Stimulated activated CD4-positive, alpha-beta T cell treated with anti-CD3 and anti-CD28 coated beads, Interleukin-2, amount 100 ng/mL, for 4 hours (primary cell): ENCODE results near the gene LRGUK.
"Not testable (repeated sequence)": the region's sequence is repeated elsewhere in the genome, so short reads cannot be mapped to it uniquely, and the experiment has no call there.

Experiments
- DNase-seq: peaks from one replicate; pipeline ENCODE4 v3.0.0-alpha.2; 2020; ENCODE audit warnings: low read depth

The LRGUK gene

GRCh38 chr7:134126966-134127848 is at the start of gene LRGUK:
Gene LRGUK (plus strand): TSS chr7:134127340. CDS start chr7:134127368, 28 bp downstream.
- peak; percentile 68 for DNase-seq

GRCh38 chr7:134077560-134077959 is 49.6 kb upstream of the LRGUK start:
- DNase-seq = not testable (repeated sequence)

- DNase-seq = no peak
Measured at GRCh38 chr7:134078991-134079390, 48.1 kb upstream of the LRGUK start.

- no peak for DNase-seq
Measured at GRCh38 chr7:134081695-134082094, 45.4 kb upstream of the LRGUK start.

- no peak for DNase-seq
Measured at GRCh38 chr7:134083766-134084487, 43.2 kb upstream of the LRGUK start.

- no peak for DNase-seq
Measured at GRCh38 chr7:134084488-134085144, 42.5 kb upstream of the LRGUK start.

- DNase-seq = no peak
Measured at GRCh38 chr7:134085311-134085710, 41.8 kb upstream of the LRGUK start.

GRCh38 chr7:134086998-134087735 is 40.0 kb upstream of the LRGUK start:
- no peak for DNase-seq

GRCh38 chr7:134088199-134088598 is 38.9 kb upstream of the LRGUK start:
- no peak for DNase-seq

- no peak for DNase-seq
Measured at GRCh38 chr7:134089446-134089845, 37.7 kb upstream of the LRGUK start.

GRCh38 chr7:134098072-134098471 is 29.1 kb upstream of the LRGUK start:
- DNase-seq = no peak

GRCh38 chr7:134101716-134102115 is 25.4 kb upstream of the LRGUK start:
- no peak for DNase-seq

- no peak for DNase-seq
Measured at GRCh38 chr7:134104166-134104565, 23.0 kb upstream of the LRGUK start.

- DNase-seq = no peak
Measured at GRCh38 chr7:134105841-134106240, 21.3 kb upstream of the LRGUK start.

- no peak for DNase-seq
Measured at GRCh38 chr7:134108802-134109201, 18.3 kb upstream of the LRGUK start.

GRCh38 chr7:134113655-134114054 is 13.5 kb upstream of the LRGUK start:
- no peak for DNase-seq

GRCh38 chr7:134114992-134115391 is 12.1 kb upstream of the LRGUK start:
- DNase-seq = no peak

- no peak for DNase-seq
Measured at GRCh38 chr7:134120405-134120804, 6.7 kb upstream of the LRGUK start.

- DNase-seq = no peak
Measured at GRCh38 chr7:134121632-134122139, 5.5 kb upstream of the LRGUK start.

- DNase-seq = no peak
Measured at GRCh38 chr7:134122980-134123379, 4.2 kb upstream of the LRGUK start.

- no peak for DNase-seq
Measured at GRCh38 chr7:134126146-134126545, 994 bp upstream of the LRGUK start.

GRCh38 chr7:134126596-134126965 is 559 bp upstream of the LRGUK start:
- DNase-seq = no peak
